ENCODE measurements around the gene BAZ2B.

Gene BAZ2B

GRCh38 chr2:159562248-159562647 lies 54.1 kb downstream of the BAZ2B start:
- H3K4me3 ChIP-seq (ENCODE audit: low read length): no peak overlapping the region
- no peak for TF ChIP-seq CTCF (IDR thresholded peaks at IDR 0.05; ENCODE audit: insufficient read depth, low read depth, low read length, missing control alignments)
- peak; percentile 47 for DNase-seq (ENCODE audit: low read depth)

- DNase-seq (ENCODE audit: low read depth): no peak
- no peak for TF ChIP-seq CTCF (IDR thresholded peaks at IDR 0.05; ENCODE audit: insufficient read depth, low read depth, low read length, missing control alignments)
- no peak overlapping the region for H3K4me3 ChIP-seq (ENCODE audit: low read length)
Measured at GRCh38 chr2:159561786-159562185, 54.6 kb downstream of the BAZ2B start.

- no peak for TF ChIP-seq CTCF (IDR thresholded peaks at IDR 0.05; ENCODE audit: insufficient read depth, low read depth, low read length, missing control alignments)
- no peak for DNase-seq (ENCODE audit: low read depth)
- H3K4me3 ChIP-seq (ENCODE audit: low read length): no peak overlapping the region
Measured at GRCh38 chr2:159561242-159561641, 55.1 kb downstream of the BAZ2B start.

- no peak for DNase-seq (ENCODE audit: low read depth)
- TF ChIP-seq CTCF (IDR thresholded peaks at IDR 0.05; ENCODE audit: insufficient read depth, low read depth, low read length, missing control alignments): no peak
- H3K4me3 ChIP-seq (ENCODE audit: low read length): no peak overlapping the region
Measured at GRCh38 chr2:159559034-159559433, 57.3 kb downstream of the BAZ2B start.

GRCh38 chr2:159558479-159558878 lies 57.9 kb downstream of the BAZ2B start:
- no peak for TF ChIP-seq CTCF (IDR thresholded peaks at IDR 0.05; ENCODE audit: insufficient read depth, low read depth, low read length, missing control alignments)
- no peak for DNase-seq (ENCODE audit: low read depth)
- no peak overlapping the region for H3K4me3 ChIP-seq (ENCODE audit: low read length)

GRCh38 chr2:159557437-159558034 lies 58.8 kb downstream of the BAZ2B start:
- peak; percentile 73 for TF ChIP-seq CTCF (IDR thresholded peaks at IDR 0.05; ENCODE audit: insufficient read depth, low read depth, low read length, missing control alignments)
- peak; percentile 54 for DNase-seq (ENCODE audit: low read depth)
- no peak overlapping the region for H3K4me3 ChIP-seq (ENCODE audit: low read length)
